NCI-H1048 (cell line): ENCODE results near the gene KLF2.
"Not testable (repeated sequence)": the region's sequence is repeated elsewhere in the genome, so short reads cannot be mapped to it uniquely, and the experiment has no call there.

Source experiments
- DNase-seq: peaks from one replicate; lab custom pipeline; 2025; lab: John Stamatoyannopoulos, UW

KLF2 gene

GRCh38 chr19:16338470-16339360 is 14.1 kb downstream of the KLF2 start:
- no peak for DNase-seq

GRCh38 chr19:16339361-16339725 is 14.7 kb downstream of the KLF2 start:
- no peak for DNase-seq

GRCh38 chr19:16340092-16340491 is 15.5 kb downstream of the KLF2 start:
- no peak for DNase-seq

- DNase-seq, result no peak
These were observed 16.0 kb downstream of the KLF2 start for GRCh38 chr19:16340654-16341053.

GRCh38 chr19:16342002-16342715 is 17.5 kb downstream of the KLF2 start:
- no peak for DNase-seq

GRCh38 chr19:16343156-16343555 is 18.5 kb downstream of the KLF2 start:
- DNase-seq, result no peak

GRCh38 chr19:16345457-16345856 is 20.8 kb downstream of the KLF2 start:
- DNase-seq, result no peak

- DNase-seq, result not testable (repeated sequence)
These were observed 22.5 kb downstream of the KLF2 start for GRCh38 chr19:16347099-16347498.

- no peak for DNase-seq
These were observed 23.1 kb downstream of the KLF2 start for GRCh38 chr19:16347706-16348105.

- no peak for DNase-seq
These were observed 25.0 kb downstream of the KLF2 start for GRCh38 chr19:16349551-16350152.

- no peak for DNase-seq
These were observed 26.6 kb downstream of the KLF2 start for GRCh38 chr19:16351133-16351809.

- DNase-seq, result no peak
These were observed 30.8 kb downstream of the KLF2 start for GRCh38 chr19:16355293-16356043.

- no peak for DNase-seq
These were observed 33.8 kb downstream of the KLF2 start for GRCh38 chr19:16358456-16358855.

GRCh38 chr19:16359074-16359473 is 34.4 kb downstream of the KLF2 start:
- no peak for DNase-seq

GRCh38 chr19:16359964-16360363 is 35.3 kb downstream of the KLF2 start:
- no peak for DNase-seq

GRCh38 chr19:16360738-16361137 is 36.1 kb downstream of the KLF2 start:
- DNase-seq, result no peak

GRCh38 chr19:16361254-16361653 is 36.6 kb downstream of the KLF2 start:
- DNase-seq, result no peak

GRCh38 chr19:16361926-16362325 is 37.3 kb downstream of the KLF2 start:
- no peak for DNase-seq

GRCh38 chr19:16363133-16363851 is 38.7 kb downstream of the KLF2 start:
- DNase-seq, result no peak

- DNase-seq, result no peak
These were observed 39.2 kb downstream of the KLF2 start for GRCh38 chr19:16363852-16364230.
